ENCODE data around the gene MAB21L3. TPM values are rescaled to one million over a fixed set of nuclear protein-coding genes. Genes with fewer than 3 reads are reported as not detected.

Gene MAB21L3
- under 1 TPM in 2 of 4 donors, not detected in 2; under 0.01 to 0.28 TPM for total RNA-seq
- 1 to 10 TPM; 1.1 to 2.3 (median 1.2) TPM for polyA plus RNA-seq

- Histone ChIP-seq H3K36me3 (no peaks in the 10 kb centered on the region), H3K4me1 (no peaks in the 10 kb centered on the region), H3K9me3 (no peaks in the 10 kb centered on the region), H3K27me3 (no peaks in the 10 kb centered on the region), H3K27ac (no peak within 1 kb of the TSS), H3K4me3 (no peak within 1 kb of the TSS)
- 11 to 55% methylated on average over 12 of the region's 12 CpGs for WGBS, 2 donors
- no peak for TF ChIP-seq POLR2AphosphoS5 (IDR thresholded peaks at IDR 0.05)
- no peak for TF ChIP-seq POLR2A (IDR thresholded peaks at IDR 0.05)
- no peak for TF ChIP-seq CTCF (IDR thresholded peaks at IDR 0.05)
- TF ChIP-seq EP300 (IDR thresholded peaks at IDR 0.05): no peak
- intact Hi-C loops (cut with DNase I): no loop called here
- DNase-seq: no peak
These were observed at the start of gene MAB21L3 for GRCh38 chr1:116110567-116111523. Gene MAB21L3, plus strand, starts transcription at chr1:116111399. Its CDS starts 1,217 bp downstream, at chr1:116112616.

GRCh38 chr1:116062201-116062600 lies 49.0 kb upstream of the MAB21L3 start:
- no peaks in the 10 kb centered on the region for H3K27me3 ChIP-seq
- no peaks in the 10 kb centered on the region for H3K36me3 ChIP-seq
- no peak overlapping the region for H3K4me3 ChIP-seq
- intact Hi-C loops (cut with DNase I): no loop called here
- no peak overlapping the region for H3K27ac ChIP-seq
- H3K9me3 ChIP-seq: peaks cover 0 to 4% (median 0%) of the 10 kb centered on the region in 4 donors
- 89 to 94% methylated on average over 1 of the region's 1 CpG for WGBS, 2 donors
- no peaks in the 10 kb centered on the region for H3K4me1 ChIP-seq
- no peak for DNase-seq
- TF ChIP-seq POLR2AphosphoS5 (IDR thresholded peaks at IDR 0.05): no peak
- no peak for TF ChIP-seq POLR2A (IDR thresholded peaks at IDR 0.05)
- TF ChIP-seq CTCF (IDR thresholded peaks at IDR 0.05): no peak
- TF ChIP-seq EP300 (IDR thresholded peaks at IDR 0.05): no peak

- Histone ChIP-seq H3K27ac (no peak overlapping the region), H3K4me1 (no peaks in the 10 kb centered on the region), H3K4me3 (no peak overlapping the region), H3K36me3 (no peaks in the 10 kb centered on the region), H3K27me3 (no peaks in the 10 kb centered on the region), H3K9me3 (no peaks in the 10 kb centered on the region)
- WGBS, 2 donors: 78 to 97% methylated on average over 2 of the region's 2 CpGs
- DNase-seq: no peak
- no peak for TF ChIP-seq EP300 (IDR thresholded peaks at IDR 0.05)
- no peak for TF ChIP-seq POLR2AphosphoS5 (IDR thresholded peaks at IDR 0.05)
- no peak for TF ChIP-seq POLR2A (IDR thresholded peaks at IDR 0.05)
- no peak for TF ChIP-seq CTCF (IDR thresholded peaks at IDR 0.05)
- intact Hi-C loops (cut with DNase I): no loop called here
These were observed 46.6 kb upstream of the MAB21L3 start for GRCh38 chr1:116064616-116065015.

- Histone ChIP-seq H3K27ac (peak overlapping the region in 2 of 4 donors; percentile 24 to 56), H3K9me3 (no peaks in the 10 kb centered on the region), H3K27me3 (no peaks in the 10 kb centered on the region), H3K4me3 (no peak overlapping the region), H3K36me3 (no peaks in the 10 kb centered on the region), H3K4me1 (no peaks in the 10 kb centered on the region)
- no peak for TF ChIP-seq EP300 (IDR thresholded peaks at IDR 0.05)
- TF ChIP-seq POLR2A (IDR thresholded peaks at IDR 0.05): no peak
- TF ChIP-seq POLR2AphosphoS5 (IDR thresholded peaks at IDR 0.05): no peak
- no peak for TF ChIP-seq CTCF (IDR thresholded peaks at IDR 0.05)
- intact Hi-C loops (cut with DNase I): no loop called here
- 70 to 84% methylated on average over 2 of the region's 2 CpGs for WGBS, 2 donors
- no peak for DNase-seq
These were observed 44.2 kb upstream of the MAB21L3 start for GRCh38 chr1:116066868-116067565.
